Upper lobe of left lung (tissue), 4 donors: ENCODE results near the gene AFF1.

Experiments
- CTCF ChIP-seq, 6 experiments: fragments of 450-650 bp in 4 of 6; fragments of 200-600 bp in 2 of 6; sonication (generic) in 2 of 6; IDR thresholded peaks; one replicate each; pipeline ENCODE4 v1.5.1; 2016 to 2019; ENCODE audit warnings: antibody characterized with exemption in 6 of 6
- POLR2A ChIP-seq, 4 donors: fragments of 450-650 bp; IDR thresholded peaks; one replicate each; pipeline ENCODE4 v1.5.1; 2016 to 2017; ENCODE audit warnings: antibody characterized with exemption in 4 of 4, mild to moderate bottlenecking in 2 of 4
- POLR2AphosphoS5 ChIP-seq, 2 donors: sonication (generic); formaldehyde crosslinking; IDR thresholded peaks; one replicate each; pipeline ENCODE4 v1.5.1; 2017; ENCODE audit warnings: antibody characterized with exemption in 2 of 2

GRCh38 chr4:86967073-86967472 is 32.3 kb downstream of the AFF1 start:
- no peak for TF ChIP-seq CTCF (IDR thresholded peaks at IDR 0.05)
- no peak for TF ChIP-seq POLR2AphosphoS5 (IDR thresholded peaks at IDR 0.05)
- no peak for TF ChIP-seq POLR2A (IDR thresholded peaks at IDR 0.05)
